GM12874 (cell line): Measurements from ENCODE around the gene MEIS2.

ENCODE experiments used
- CTCF ChIP-seq: IDR thresholded peaks from 2 replicates; pipeline ENCODE4 v1.5.1; 2011; ENCODE audit warnings: low read depth, mild to moderate bottlenecking, control low read depth, low read length, moderate library complexity; ENCODE audit not compliant: insufficient read depth

Gene MEIS2

GRCh38 chr15:37072181-37072580 is 28.2 kb downstream of the MEIS2 start:
- no peak for TF ChIP-seq CTCF

- TF ChIP-seq CTCF: no peak
Measured at GRCh38 chr15:37071134-37071533, 29.2 kb downstream of the MEIS2 start.

GRCh38 chr15:37070686-37071085 is 29.7 kb downstream of the MEIS2 start:
- no peak for TF ChIP-seq CTCF

DNA sequence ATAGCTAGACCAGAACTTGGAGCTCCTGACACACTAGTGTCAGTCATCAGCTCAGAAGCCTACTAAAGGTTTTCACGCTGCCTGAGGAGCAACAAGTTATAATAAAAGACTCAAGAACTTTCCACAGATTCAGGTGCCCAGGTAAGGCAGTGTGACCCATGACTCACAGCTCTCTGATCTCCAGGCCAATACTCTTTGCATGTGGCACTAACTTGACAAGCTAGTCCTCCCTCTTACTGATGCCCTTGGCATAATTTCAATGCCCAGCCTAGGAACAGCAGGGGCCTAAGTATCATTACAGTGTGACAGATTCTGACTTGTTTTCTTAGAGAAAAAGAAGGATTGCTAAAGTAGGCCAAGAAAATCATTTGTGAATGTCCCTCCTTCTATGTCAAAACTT is 38.4 kb downstream of the MEIS2 start:
- no peak for TF ChIP-seq CTCF

- TF ChIP-seq CTCF: no peak
Measured at GRCh38 chr15:37059086-37059485, 41.3 kb downstream of the MEIS2 start.

GRCh38 chr15:37058316-37058985 is 41.9 kb downstream of the MEIS2 start:
- no peak for TF ChIP-seq CTCF

DNA sequence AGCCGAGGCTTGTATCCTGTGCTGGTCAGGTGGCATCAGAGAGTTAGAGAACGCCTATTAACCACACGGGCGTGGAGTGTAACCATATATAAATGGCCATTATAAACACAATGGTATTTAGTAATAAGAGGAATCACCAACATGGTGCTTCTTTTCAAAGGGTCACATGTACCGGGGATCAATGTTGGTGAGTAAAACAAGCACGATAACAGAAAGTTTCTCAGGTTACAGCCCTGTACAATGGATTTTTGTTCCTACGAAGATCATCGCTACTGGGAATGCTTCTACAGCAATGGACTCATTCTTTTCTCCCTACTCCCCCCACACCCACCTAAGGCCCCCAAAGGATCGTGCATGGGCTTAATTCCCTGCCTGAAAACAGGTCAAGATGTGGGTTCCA is 42.5 kb downstream of the MEIS2 start:
- no peak for TF ChIP-seq CTCF
